ENCODE measurements around the gene EPN1.
"Not testable (repeated sequence)": the region's sequence is repeated elsewhere in the genome, so short reads cannot be mapped to it uniquely, and the experiment has no call there.

Gene EPN1

GRCh38 chr19:55720214-55720746, 45.3 kb downstream of the EPN1 start:
- DNase-seq (ENCODE audit: low read depth in 2 of 2) = no peak

DNA sequence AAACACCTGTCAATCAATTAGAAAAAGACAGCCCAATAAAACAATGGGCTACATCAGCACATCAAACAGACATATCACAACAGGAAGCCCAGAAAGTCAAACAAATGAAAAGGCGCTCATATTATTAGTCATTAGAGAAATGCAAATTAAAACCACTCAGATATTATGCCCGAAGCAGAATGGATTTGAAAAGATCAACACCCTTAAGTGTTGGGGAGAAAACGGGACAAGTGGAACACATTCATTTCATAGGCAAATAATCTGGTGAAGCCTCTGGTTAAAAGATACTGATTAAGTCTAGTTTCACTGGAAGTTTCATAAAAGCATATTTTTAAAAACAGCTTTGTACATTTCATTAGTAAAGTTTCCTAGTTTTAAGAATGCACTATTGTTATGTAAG, 45.8 kb downstream of the EPN1 start:
- no peak for DNase-seq (ENCODE audit: low read depth in 2 of 2)

- DNase-seq (ENCODE audit: low read depth in 2 of 2) = no peak
These were observed 48.5 kb downstream of the EPN1 start for GRCh38 chr19:55723491-55723890.

DNA sequence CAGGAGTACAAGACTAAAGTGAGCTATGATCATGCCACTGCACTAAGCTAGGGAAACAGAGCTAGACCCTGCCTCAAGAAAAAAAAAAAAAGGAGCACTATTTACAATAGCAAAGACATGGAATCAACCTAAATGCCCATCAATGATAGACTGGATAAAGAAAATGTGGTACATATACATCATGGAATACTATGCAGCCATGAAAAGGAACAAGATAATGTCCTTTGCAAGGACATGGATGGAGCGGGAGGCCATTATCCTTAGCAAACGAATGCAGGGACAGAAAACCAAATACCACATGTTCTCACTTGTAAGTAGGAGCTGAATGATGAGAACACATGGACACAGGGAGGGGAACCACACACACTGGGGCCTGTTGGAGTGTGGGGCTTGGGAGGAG, 55.4 kb downstream of the EPN1 start:
- not testable (repeated sequence) for DNase-seq (ENCODE audit: low read depth in 2 of 2)

- DNase-seq (ENCODE audit: low read depth in 2 of 2) = no peak
These were observed 63.3 kb downstream of the EPN1 start, which contains the start of gene NLRP9 for GRCh38 chr19:55738302-55738701. TSS of gene NLRP9 (minus strand) at chr19:55738402. CDS start at chr19:55738374, 28 bp downstream.

DNA sequence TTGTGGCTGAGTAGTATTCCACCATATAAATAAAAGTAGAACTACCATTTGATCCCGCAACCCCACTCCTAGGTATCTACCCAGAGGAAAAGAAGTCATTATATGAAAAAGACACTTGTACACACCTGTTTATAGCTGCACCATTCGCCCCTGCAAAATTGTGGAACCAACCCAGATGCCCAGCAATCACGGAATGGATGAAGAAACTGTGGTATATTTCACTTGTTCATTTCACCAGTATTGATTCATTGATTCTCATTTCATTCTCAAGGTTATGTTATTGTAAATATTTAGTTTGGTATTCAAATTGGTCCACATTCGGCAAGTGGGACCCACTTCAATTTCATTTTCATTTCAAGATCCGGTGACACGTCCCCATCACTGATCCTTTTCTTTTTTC, 75.7 kb downstream of the EPN1 start:
- no peak for DNase-seq (ENCODE audit: low read depth in 2 of 2)

DNA sequence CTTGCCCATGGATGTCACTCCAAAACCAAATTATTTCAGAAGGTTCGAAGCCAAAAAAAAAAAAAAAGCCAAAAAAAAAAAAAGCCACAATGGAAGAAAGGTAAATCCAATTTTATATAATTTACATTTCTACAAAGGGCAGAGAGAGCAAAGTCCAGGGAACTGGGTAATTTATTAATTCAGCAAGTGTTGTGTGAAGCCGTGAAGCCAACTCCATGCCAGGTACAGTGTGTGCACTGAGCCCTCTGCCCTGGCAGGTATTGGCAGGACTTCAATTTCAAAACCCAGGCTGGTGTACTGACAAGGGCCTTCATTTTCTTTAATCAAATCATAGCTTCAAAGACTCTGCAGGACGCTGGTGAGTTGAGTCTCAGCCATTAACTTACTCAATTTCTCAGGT, 78.4 kb downstream of the EPN1 start:
- no peak for DNase-seq (ENCODE audit: low read depth in 2 of 2)

DNA sequence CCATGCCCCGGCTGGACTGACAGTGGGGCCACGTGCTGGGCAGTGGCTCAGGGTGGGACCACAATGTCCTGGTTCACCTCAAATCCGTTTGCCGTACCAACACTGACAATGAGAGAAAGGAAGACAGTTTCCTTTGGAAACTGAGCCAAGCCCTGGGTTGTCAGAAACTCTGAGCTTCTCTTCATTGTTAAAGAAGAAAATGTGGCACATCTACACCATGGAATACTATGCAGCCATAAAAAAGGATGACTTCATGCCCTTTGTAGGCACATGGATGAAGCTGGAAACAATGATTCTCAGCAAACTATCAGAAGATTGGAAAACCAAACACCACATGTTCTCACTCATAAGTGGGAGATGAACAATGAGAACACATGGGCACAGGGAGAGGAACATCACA, 81.8 kb downstream of the EPN1 start:
- not testable (repeated sequence) for DNase-seq (ENCODE audit: low read depth in 2 of 2)

DNA sequence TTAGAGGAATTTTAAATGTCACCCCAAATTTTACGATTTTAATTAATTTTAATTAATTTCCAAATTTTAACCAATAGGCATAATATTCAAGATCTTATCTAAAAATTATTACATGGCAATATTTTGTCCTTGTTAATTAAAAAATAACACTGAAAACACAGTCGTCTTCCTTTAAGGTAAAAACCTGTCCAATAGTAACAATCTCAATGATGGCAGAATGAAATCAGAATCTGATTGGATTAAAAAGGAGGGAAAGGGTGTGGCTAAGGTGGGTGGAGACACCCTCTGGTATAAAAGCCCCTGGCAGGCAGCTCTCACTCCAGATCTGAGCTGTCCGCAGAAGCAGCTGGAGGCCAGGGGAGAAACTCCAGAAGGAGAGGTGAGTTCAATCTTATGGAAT, 83.8 kb downstream of the EPN1 start, which contains the start of gene RFPL4A:
RFPL4A (plus strand) TSS at position 301 of the 400 bp plus-strand sequence. CDS start 2,704 bp downstream, outside the sequence.
- DNase-seq (ENCODE audit: low read depth in 2 of 2) = not testable (repeated sequence)
